KMS-11 (cell line): ENCODE measurements around the gene WNT3.

Experiments
- H2AFZ ChIP-seq: fragments of 200-600 bp; sonication (generic); 2 replicates; pipeline ENCODE4 v1.6.1; 2016; ENCODE audit warnings: antibody characterized with exemption, mixed run types, low read depth
- H3K27ac ChIP-seq: fragments of 200-600 bp; sonication (generic); 2 replicates; pipeline ENCODE4 v1.6.1; 2016; ENCODE audit warnings: mild to moderate bottlenecking, mixed run types
- H3K27me3 ChIP-seq: fragments of 200-600 bp; sonication (generic); 2 replicates; pipeline ENCODE4 v1.6.1; 2017; ENCODE audit warnings: mild to moderate bottlenecking, low read depth, mixed run types, moderate library complexity; ENCODE audit not compliant: insufficient read depth
- H3K36me3 ChIP-seq: fragments of 200-600 bp; sonication (generic); 2 replicates; pipeline ENCODE4 v1.6.1; 2017; ENCODE audit warnings: mild to moderate bottlenecking, mixed run types; ENCODE audit not compliant: insufficient read depth
- H3K4me1 ChIP-seq: fragments of 200-600 bp; sonication (generic); 2 replicates; pipeline ENCODE4 v1.6.1; 2016; ENCODE audit warnings: mild to moderate bottlenecking, low read depth, mixed run types; ENCODE audit not compliant: poor library complexity, severe bottlenecking
- H3K4me2 ChIP-seq: fragments of 200-600 bp; sonication (generic); 2 replicates; pipeline ENCODE4 v1.7.0; 2016; ENCODE audit warnings: mild to moderate bottlenecking, mixed run types
- H3K4me3 ChIP-seq: fragments of 200-600 bp; sonication (generic); IDR thresholded peaks from 2 replicates; pipeline ENCODE4 v1.6.1; 2017; ENCODE audit warnings: low read depth, low read length, mixed read lengths; ENCODE audit not compliant: insufficient read depth
- H3K79me2 ChIP-seq: fragments of 200-600 bp; sonication (generic); 2 replicates; pipeline ENCODE4 v1.6.1; 2016; ENCODE audit warnings: low read depth, mixed run types; ENCODE audit not compliant: insufficient read depth
- H3K9ac ChIP-seq: fragments of 200-600 bp; sonication (generic); 2 replicates; pipeline ENCODE4 v1.6.1; 2016; ENCODE audit warnings: mild to moderate bottlenecking, mixed run types
- H4K20me1 ChIP-seq: fragments of 200-600 bp; sonication (generic); 2 replicates; pipeline ENCODE4 v1.6.1; 2016; ENCODE audit warnings: mild to moderate bottlenecking, mixed run types; ENCODE audit not compliant: insufficient read depth
- CTCF ChIP-seq: fragments of 200-600 bp; sonication (generic); conservative IDR thresholded peaks from 2 replicates; pipeline ENCODE4 v1.6.1; 2017; ENCODE audit warnings: low read depth, mild to moderate bottlenecking, antibody characterized with exemption, low read length, moderate library complexity, mixed read lengths

Gene WNT3

GRCh38 chr17:46802800-46803199 is 15.7 kb downstream of the WNT3 start:
- Histone ChIP-seq H3K4me2 (no peak overlapping the region), H2AFZ (no peak overlapping the region), H3K27me3 (no peaks in the 10 kb centered on the region), H3K27ac (no peak overlapping the region), H3K79me2 (no peaks in the 10 kb centered on the region), H3K36me3 (no peaks in the 10 kb centered on the region), H3K9ac (no peak overlapping the region), H3K4me3 (no peak overlapping the region), H4K20me1 (no peaks in the 10 kb centered on the region), H3K4me1 (no peaks in the 10 kb centered on the region)
- TF ChIP-seq CTCF, result no peak

GRCh38 chr17:46800573-46800972 is 17.9 kb downstream of the WNT3 start:
- no peaks in the 10 kb centered on the region for H3K79me2 ChIP-seq

GRCh38 chr17:46796956-46797530 is 21.4 kb downstream of the WNT3 start:
- Histone ChIP-seq H3K79me2 (no peaks in the 10 kb centered on the region), H4K20me1 (no peaks in the 10 kb centered on the region), H3K9ac (no peak overlapping the region), H2AFZ (no peak overlapping the region), H3K27ac (no peak overlapping the region), H3K4me3 (no peak overlapping the region), H3K27me3 (no peaks in the 10 kb centered on the region), H3K4me2 (no peak overlapping the region), H3K4me1 (no peaks in the 10 kb centered on the region), H3K36me3 (no peaks in the 10 kb centered on the region)
- TF ChIP-seq CTCF, result no peak

More at GRCh38 chr17:46800573-46800972, 17.9 kb downstream of the WNT3 start:
- no peak for TF ChIP-seq CTCF
- Histone ChIP-seq H3K4me1 (no peaks in the 10 kb centered on the region), H3K27ac (no peak overlapping the region), H2AFZ (no peak overlapping the region), H4K20me1 (no peaks in the 10 kb centered on the region), H3K4me3 (no peak overlapping the region), H3K9ac (no peak overlapping the region), H3K27me3 (no peaks in the 10 kb centered on the region), H3K36me3 (no peaks in the 10 kb centered on the region), H3K4me2 (no peak overlapping the region)

- H3K4me3 ChIP-seq, result no peak overlapping the region
- H3K27me3 ChIP-seq, result no peaks in the 10 kb centered on the region
- H3K36me3 ChIP-seq, result no peaks in the 10 kb centered on the region
- H3K4me2 ChIP-seq, result no peak overlapping the region
- H3K79me2 ChIP-seq, result no peaks in the 10 kb centered on the region
- no peaks in the 10 kb centered on the region for H3K4me1 ChIP-seq
- no peak overlapping the region for H3K27ac ChIP-seq
- no peak overlapping the region for H3K9ac ChIP-seq
- H4K20me1 ChIP-seq, result no peaks in the 10 kb centered on the region
- TF ChIP-seq CTCF, result no peak
- no peak overlapping the region for H2AFZ ChIP-seq
Observed at GRCh38 chr17:46796524-46796923, 22.0 kb downstream of the WNT3 start.
